Endothelial cell of umbilical vein (primary cell): Measurements from ENCODE around the gene LGALSL. TPM values are rescaled to one million over a fixed set of nuclear protein-coding genes. Genes with fewer than 3 reads are reported as not detected.

Source experiments
- BruUV-seq: library from RNA; stranded (reverse); fragments of 400-500 nt; replicated peaks from 2 replicates; lab custom pipeline; 2021; lab: Mats Ljungman, UMichigan
- CTCF ChIA-PET: fragments of 300-600, 350-600 bp; sonication (Branson Sonifier 250); formaldehyde crosslinking; loops from one replicate; lab custom pipeline; 2021; ENCODE audit warnings: antibody characterized with exemption, inconsistent platforms; lab: Charles Lee
- POLR2A ChIA-PET: fragments of 300-600, 350-600 bp; sonication (Branson Sonifier 250); formaldehyde crosslinking; loops from one replicate; lab custom pipeline; 2021; ENCODE audit warnings: antibody characterized with exemption, inconsistent platforms; lab: Charles Lee
- DNase-seq: peaks from one replicate; pipeline ENCODE4 v3.0.0-alpha.2; 2011; ENCODE audit warnings: low read depth, low spot score
- FAIRE-seq: peaks from 2 replicates; lab custom pipeline; 2011; peaks lifted over from hg19 to GRCh38; lab: Jason Lieb, UNC
- H2AFZ ChIP-seq: 2 replicates; pipeline ENCODE4 v1.6.0; 2012; ENCODE audit warnings: low read depth, low read length, control low read depth, inconsistent platforms
- H3K27ac ChIP-seq: 2 replicates; pipeline ENCODE4 v1.5.1; 2011; ENCODE audit warnings: low read depth, mild to moderate bottlenecking, control low read depth, low read length, moderate library complexity; ENCODE audit not compliant: insufficient read depth
- H3K27me3 ChIP-seq, 2 experiments: 2 replicates each; pipeline versions ENCODE4 v1.6.0 to v1.6.1; 2011; ENCODE audit warnings: low read length in 2 of 2, mixed read lengths in 1 of 2; ENCODE audit not compliant: control insufficient read depth in 2 of 2, insufficient read depth in 2 of 2
- H3K36me3 ChIP-seq, 2 experiments: 2 replicates in 1 of 2; 3 replicates in 1 of 2; pipeline ENCODE4 v1.5.1; 2011; ENCODE audit warnings: low read length in 2 of 2, mild to moderate bottlenecking in 1 of 2, moderate library complexity in 1 of 2; ENCODE audit not compliant: control insufficient read depth in 2 of 2, insufficient read depth in 2 of 2; ENCODE audit errors: extremely low read depth in 1 of 2
- H3K4me1 ChIP-seq: 3 replicates; pipeline ENCODE4 v1.5.1; 2011; ENCODE audit warnings: mild to moderate bottlenecking, low read length; ENCODE audit not compliant: control insufficient read depth, insufficient read depth; ENCODE audit errors: extremely low read depth
- H3K4me2 ChIP-seq: 2 replicates; pipeline ENCODE4 v1.6.1; 2011; ENCODE audit warnings: low read length, control low read depth, mixed read lengths; ENCODE audit not compliant: insufficient read depth
- H3K4me3 ChIP-seq, 3 experiments: fragments of 200-600 bp in 1 of 3; sonication (generic), shearing (Covaris generic) in 1 of 3; replicated peaks in 1 of 3; 2 replicates each; pipeline ENCODE4 v1.5.1; 2011 to 2016; ENCODE audit warnings: control low read depth in 3 of 3, low read length in 3 of 3, mild to moderate bottlenecking in 2 of 3, inconsistent platforms in 1 of 3, low read depth in 1 of 3, moderate library complexity in 1 of 3; ENCODE audit not compliant: insufficient read depth in 1 of 3
- H3K79me2 ChIP-seq: 2 replicates; pipeline ENCODE4 v1.6.0; 2012; ENCODE audit warnings: low read length, inconsistent platforms; ENCODE audit not compliant: control insufficient read depth, insufficient read depth
- H3K9ac ChIP-seq: replicated peaks from 2 replicates; pipeline ENCODE3; 2011; ENCODE audit warnings: low read length, control low read depth; ENCODE audit not compliant: insufficient read depth; ENCODE audit errors: extremely low read depth
- H3K9me1 ChIP-seq: replicated peaks from 3 replicates; pipeline ENCODE4 v1.6.0; 2011; ENCODE audit warnings: mild to moderate bottlenecking, low read length; ENCODE audit not compliant: control insufficient read depth, insufficient read depth; ENCODE audit errors: extremely low read depth
- H3K9me3 ChIP-seq: replicated peaks from 2 replicates; pipeline ENCODE4 v1.5.1; 2012; ENCODE audit warnings: low read length, inconsistent platforms; ENCODE audit not compliant: control insufficient read depth, insufficient read depth
- H4K20me1 ChIP-seq: replicated peaks from 2 replicates; pipeline ENCODE3; 2011; ENCODE audit warnings: mild to moderate bottlenecking, low read length; ENCODE audit not compliant: control insufficient read depth, insufficient read depth; ENCODE audit errors: extremely low read depth
- CTCF ChIP-seq, 2 donors: IDR thresholded peaks; 1 replicate in 1 of 2; 2 replicates in 1 of 2; pipeline ENCODE4 v1.5.1; 2011; ENCODE audit warnings: low read length in 2 of 2, mild to moderate bottlenecking in 2 of 2, moderate library complexity in 2 of 2, control low read depth in 1 of 2, inconsistent platforms in 1 of 2, low read depth in 1 of 2; ENCODE audit not compliant: insufficient read depth in 1 of 2; ENCODE audit errors: extremely low read depth in 1 of 2
- EZH2 ChIP-seq: IDR thresholded peaks from 2 replicates; pipeline ENCODE4 v1.6.1; 2012; ENCODE audit warnings: borderline replicate concordance, low read depth, mild to moderate bottlenecking, moderate library complexity, low read length, inconsistent platforms; ENCODE audit not compliant: severe bottlenecking
- FOS ChIP-seq: IDR thresholded peaks from 2 replicates; pipeline ENCODE4 v1.6.1; 2011; ENCODE audit warnings: mild to moderate bottlenecking, low read length, moderate library complexity, borderline replicate concordance; ENCODE audit not compliant: insufficient read depth
- GATA2 ChIP-seq: IDR thresholded peaks from 2 replicates; pipeline ENCODE4 v1.7.0; 2011; ENCODE audit warnings: low read depth, mild to moderate bottlenecking, moderate library complexity, mixed read lengths, low read length; ENCODE audit not compliant: insufficient read length, insufficient read depth
- JUN ChIP-seq: IDR thresholded peaks from 2 replicates; pipeline ENCODE4 v1.6.1; 2011; ENCODE audit warnings: borderline replicate concordance, low read depth; ENCODE audit not compliant: insufficient read length, insufficient read depth
- MAX ChIP-seq: IDR thresholded peaks from 2 replicates; pipeline ENCODE4 v1.6.1; 2011; ENCODE audit not compliant: insufficient read depth, insufficient read length
- MYC ChIP-seq: IDR thresholded peaks from one replicate; pipeline ENCODE4 v1.6.1; 2011; ENCODE audit warnings: mild to moderate bottlenecking, low read depth, low read length
- POLR2A ChIP-seq: IDR thresholded peaks from 2 replicates; pipeline ENCODE4 v1.6.1; 2012; ENCODE audit warnings: low read depth, mild to moderate bottlenecking, control low read depth, low read length
- POLR2AphosphoS5 ChIP-seq: IDR thresholded peaks from 2 replicates; pipeline ENCODE4 v1.6.1; 2012; ENCODE audit warnings: low read depth, mild to moderate bottlenecking, control low read depth, low read length, moderate library complexity; ENCODE audit not compliant: insufficient read depth
- dilution Hi-C: fragments of 300-500 bp; cut with MboI; formaldehyde crosslinking; loops from one replicate; pipeline ENCODE4 v1.15.0; 2019; ENCODE audit warnings: low sequenced_read_pairs; ENCODE audit not compliant: extremely low pct_ligation_motif_present
- intact Hi-C: fragments of 100-400 bp; cut with micrococcal nuclease; formaldehyde crosslinking; loops from one replicate; pipeline ENCODE4 v1.10.0; 2022
- polyA plus RNA-seq, 4 experiments: library from polyadenylated mRNA; depleted of rRNA in 3 of 4; stranded (reverse) in 3 of 4; unstranded in 1 of 4; fragments of >200 nt; gene quantifications; 2 replicates each; pipeline versions ENCODE4 v1.2.1 to v1.2.3, GENCODE V29; 2011 to 2012; ENCODE audit warnings: missing spikeins in 1 of 4
- total RNA-seq: library from RNA; stranded (reverse); gene quantifications from 2 replicates; pipeline ENCODE4 v1.2.3, GENCODE V29; 2021

The LGALSL gene
- total and polyA plus RNA-seq, 2 donors (not counting 3 experiments of a cell fraction or from before 2014, with no cell fraction given), result 2.3 to 2.6 TPM

- DNase-seq (peak; percentile 73), FAIRE-seq (peak; percentile 89)
- no peak overlapping the region for H2AFZ ChIP-seq
- no peak overlapping the region for H3K4me3 ChIP-seq
- H3K27me3 ChIP-seq, result peaks cover 5 to 10% of the 10 kb centered on the region in 2 experiments
- peaks cover 31% of the 10 kb centered on the region for H3K4me1 ChIP-seq
- intact Hi-C loops (loop anchor here (1.0 to 2.0 kb wide), 2 partner anchors 31 to 88 kb away; no protein-coding TSS in a partner anchor), dilution Hi-C loops (no loop called here)
- H3K27ac ChIP-seq, result peak overlapping the region; percentile 3
- CTCF ChIA-PET, result interaction anchor here (1.2 to 1.4 kb wide), 2 partner anchors 15 to 161 kb away, joined by 3 to 9 read pairs; no protein-coding TSS in a partner anchor
- peak overlapping the region; percentile 48 for H3K4me2 ChIP-seq
- H3K9ac ChIP-seq, result no peak overlapping the region
- H3K79me2 ChIP-seq, result no peaks in the 10 kb centered on the region
- BruUV-seq, result no TSS peak
- no peak for TF ChIP-seq MAX
- TF ChIP-seq MYC, result no peak
- TF ChIP-seq GATA2, result no peak
- no peak for TF ChIP-seq POLR2AphosphoS5
- no peak for TF ChIP-seq POLR2A
- no peak for TF ChIP-seq EZH2
- TF ChIP-seq FOS, result peak; percentile 66
- no peak for TF ChIP-seq CTCF (IDR thresholded peaks at IDR 0.05; ENCODE audit: extremely low read depth in 1 of 2, insufficient read depth in 1 of 2, low read depth in 1 of 2, low read length in 2 of 2)
- TF ChIP-seq JUN, result peak; percentile 58
- no peaks in the 10 kb centered on the region for H3K9me1 ChIP-seq
- no peaks in the 10 kb centered on the region for H3K36me3 ChIP-seq
- no peaks in the 10 kb centered on the region for H3K9me3 ChIP-seq
- H4K20me1 ChIP-seq, result no peaks in the 10 kb centered on the region
- POLR2A ChIA-PET, result no interaction called here
Measured at GRCh38 chr2:64492272-64492671, 38.3 kb downstream of the LGALSL start.
